GM13977 (cell line): ENCODE measurements around the gene PLXNA2.

ENCODE experiments used
- DNase-seq: peaks from one replicate; pipeline ENCODE4 v3.0.0; 2012; ENCODE audit warnings: low spot score
- CTCF ChIP-seq: IDR thresholded peaks from 2 replicates; pipeline ENCODE4 v1.5.1; 2012; ENCODE audit warnings: mild to moderate bottlenecking, control low read depth; ENCODE audit not compliant: insufficient read depth; ENCODE audit errors: extremely low read depth, missing control alignments
- in situ Hi-C: fragments of 300-500 bp; cut with MboI; formaldehyde crosslinking; loops from one replicate; pipeline ENCODE4 v1.12.0; 2022; ENCODE audit warnings: low sequenced_read_pairs, low pct_unique_long_range_greater_than_20kb, mixed read lengths, inconsistent platforms; ENCODE audit not compliant: unreplicated experiment

Gene PLXNA2

GRCh38 chr1:208089149-208089548 lies 155.0 kb downstream of the PLXNA2 start:
- no peak for TF ChIP-seq CTCF
- DNase-seq = no peak
- in situ Hi-C loops = no loop called here

- no peak for DNase-seq
- no peak for TF ChIP-seq CTCF
- in situ Hi-C loops = no loop called here
These were observed 155.9 kb downstream of the PLXNA2 start for GRCh38 chr1:208088319-208088718.

- no peak for DNase-seq
- no peak for TF ChIP-seq CTCF
- in situ Hi-C loops = no loop called here
These were observed 158.3 kb downstream of the PLXNA2 start for GRCh38 chr1:208085655-208086515.

GRCh38 chr1:208084764-208085163 lies 159.4 kb downstream of the PLXNA2 start:
- DNase-seq = no peak
- in situ Hi-C loops = no loop called here
- TF ChIP-seq CTCF = no peak

GRCh38 chr1:208084220-208084619 lies 160.0 kb downstream of the PLXNA2 start:
- TF ChIP-seq CTCF = no peak

GRCh38 chr1:208083715-208084085 lies 160.5 kb downstream of the PLXNA2 start:
- no peak for TF ChIP-seq CTCF
- no peak for DNase-seq
- in situ Hi-C loops = no loop called here

More at GRCh38 chr1:208084220-208084619, 160.0 kb downstream of the PLXNA2 start:
- in situ Hi-C loops = no loop called here
- DNase-seq = no peak
